Measurements from ENCODE around the gene KRTAP10-7. TPM values are rescaled to one million over a fixed set of nuclear protein-coding genes. Genes with fewer than 3 reads are reported as not detected.

The KRTAP10-7 gene
- total and polyA plus RNA-seq, 9 of the 15 experiments (the other 6 are each of a cell fraction or from before 2014, with no cell fraction given): not detected

DNA sequence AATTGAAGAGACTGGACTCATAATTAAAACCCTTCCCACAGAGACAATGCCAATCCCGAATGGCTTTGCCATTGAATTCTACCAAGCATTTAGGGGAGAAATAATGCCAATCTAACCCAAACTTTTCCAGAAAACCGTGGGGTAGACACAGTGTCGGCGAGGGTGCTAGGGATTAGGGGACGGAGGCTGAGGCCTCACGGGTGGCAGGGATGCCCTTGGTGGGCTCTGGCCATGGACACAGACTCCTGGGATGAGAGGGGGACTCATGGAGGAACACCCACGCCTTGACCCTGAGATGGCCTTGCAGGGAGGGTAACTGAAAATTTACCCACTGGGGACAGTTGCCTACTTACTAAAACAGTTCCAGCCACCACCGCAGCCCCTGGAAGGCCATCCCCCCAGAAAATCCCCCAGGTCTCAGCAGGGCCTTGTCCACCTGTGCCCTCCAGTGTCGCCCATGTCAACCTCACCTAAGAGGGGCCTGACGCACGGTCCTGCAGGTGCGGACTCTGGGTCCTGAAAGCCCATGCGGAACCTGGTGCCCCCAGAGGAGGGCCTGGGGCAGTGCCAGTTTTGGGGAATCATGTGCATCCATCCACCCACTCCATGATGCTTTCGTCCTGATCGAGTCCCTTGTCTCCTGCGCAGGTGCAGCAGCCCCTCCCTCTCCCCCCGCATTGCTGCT lies 21.9 kb upstream of the KRTAP10-7 start:
- TF ChIP-seq, protein P1, sequence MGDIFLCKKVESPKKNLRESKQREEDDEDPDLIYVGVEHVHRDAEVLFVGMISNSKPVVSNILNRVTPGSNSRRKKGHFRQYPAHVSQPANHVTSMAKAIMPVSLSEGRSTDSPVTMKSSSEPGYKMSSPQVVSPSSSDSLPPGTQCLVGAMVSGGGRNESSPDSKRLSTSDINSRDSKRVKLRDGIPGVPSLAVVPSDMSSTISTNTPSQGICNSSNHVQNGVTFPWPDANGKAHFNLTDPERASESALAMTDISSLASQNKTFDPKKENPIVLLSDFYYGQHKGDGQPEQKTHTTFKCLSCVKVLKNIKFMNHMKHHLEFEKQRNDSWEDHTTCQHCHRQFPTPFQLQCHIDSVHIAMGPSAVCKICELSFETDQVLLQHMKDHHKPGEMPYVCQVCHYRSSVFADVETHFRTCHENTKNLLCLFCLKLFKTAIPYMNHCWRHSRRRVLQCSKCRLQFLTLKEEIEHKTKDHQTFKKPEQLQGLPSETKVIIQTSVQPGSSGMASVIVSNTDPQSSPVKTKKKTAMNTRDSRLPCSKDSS (IDR thresholded peaks at IDR 0.05; ENCODE audit: low read depth, partially characterized antibody): no peak
- TF ChIP-seq ZFP30 (CRISPR knock-in tag; IDR thresholded peaks at IDR 0.05; ENCODE audit: borderline replicate concordance) (no peak), ZNF75A (CRISPR knock-in tag; IDR thresholded peaks at IDR 0.05) (no peak), ZSCAN29 (IDR thresholded peaks at IDR 0.05) (no peak), MIER1 (IDR thresholded peaks at IDR 0.05; ENCODE audit: low read depth) (no peak), ZNF699 (CRISPR knock-in tag; IDR thresholded peaks at IDR 0.05; ENCODE audit: insufficient replicate concordance) (no peak), CREBBP (IDR thresholded peaks at IDR 0.05; ENCODE audit: low read depth, low read length) (no peak), ZNF12 (CRISPR knock-in tag; IDR thresholded peaks at IDR 0.05) (no peak), GTF2E2 (tag; IDR thresholded peaks at IDR 0.05) (no peak), BRCA1 (IDR thresholded peaks at IDR 0.05) (no peak), BRCA1 (CRISPR knock-in tag; IDR thresholded peaks at IDR 0.05) (no peak), FOXM1 (IDR thresholded peaks at IDR 0.05; ENCODE audit: low read depth) (no peak), FOXM1 (CRISPR knock-in tag; IDR thresholded peaks at IDR 0.05; ENCODE audit: low read depth) (no peak), U2AF1 (optimal IDR thresholded peaks at IDR 0.05; ENCODE audit: low read depth, low read length) (no peak), HDAC8 (tag; IDR thresholded peaks at IDR 0.05) (no peak), ERF (CRISPR knock-in tag; IDR thresholded peaks at IDR 0.05) (no peak), CBX8 (IDR thresholded peaks at IDR 0.05; ENCODE audit: borderline replicate concordance, extremely low read depth, low read depth, low read length, poor library complexity, severe bottlenecking) (no peak)
- TF ChIP-seq, protein P2, sequence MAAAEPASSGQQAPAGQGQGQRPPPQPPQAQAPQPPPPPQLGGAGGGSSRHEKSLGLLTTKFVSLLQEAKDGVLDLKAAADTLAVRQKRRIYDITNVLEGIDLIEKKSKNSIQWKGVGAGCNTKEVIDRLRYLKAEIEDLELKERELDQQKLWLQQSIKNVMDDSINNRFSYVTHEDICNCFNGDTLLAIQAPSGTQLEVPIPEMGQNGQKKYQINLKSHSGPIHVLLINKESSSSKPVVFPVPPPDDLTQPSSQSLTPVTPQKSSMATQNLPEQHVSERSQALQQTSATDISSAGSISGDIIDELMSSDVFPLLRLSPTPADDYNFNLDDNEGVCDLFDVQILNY (CRISPR knock-in tag; IDR thresholded peaks at IDR 0.05): no peak
- Histone ChIP-seq H3K9me3 (replicated peaks; ENCODE audit: control insufficient read depth, insufficient read depth, low read depth, low read length) (peaks cover 3% of the 10 kb centered on the region), H3K27me3 (ENCODE audit: control insufficient read depth in 2 of 2, insufficient read depth in 2 of 2, low read length in 2 of 2) (peaks cover 0 to 30% of the 10 kb centered on the region in 2 experiments; a peak in 3 of 5 replicates), H4K20me1 (replicated peaks; ENCODE audit: control insufficient read depth, insufficient read depth, low read length) (no peaks in the 10 kb centered on the region), H3K9ac (ENCODE audit: insufficient read depth in 1 of 2, low read depth in 2 of 2, low read length in 2 of 2) (no peak overlapping the region), H3K4me3 (no peak overlapping the region), H3K36me3 (ENCODE audit: control insufficient read depth, insufficient read depth, low read length) (no peaks in the 10 kb centered on the region), H3K27ac (ENCODE audit: extremely low read depth, low read depth, low read length) (no peak overlapping the region), H3K79me2 (ENCODE audit: control insufficient read depth, insufficient read depth, low read length) (no peaks in the 10 kb centered on the region), H3K4me1 (replicated peaks in 1 of 2; ENCODE audit: control insufficient read depth in 2 of 2, insufficient read depth in 2 of 2, low read length in 2 of 2) (peaks cover 0 to 4% of the 10 kb centered on the region in 2 experiments; a peak in 2 of 5 replicates), H3K4me2 (ENCODE audit: insufficient read depth, low read length) (no peak overlapping the region), H2AFZ (ENCODE audit: low read depth, low read length) (no peak overlapping the region), H3K9me1 (ENCODE audit: control insufficient read depth, insufficient read depth, low read length) (no peaks in the 10 kb centered on the region)
- DNase-seq (ENCODE audit: extremely low read depth in 1 of 4, low spot score in 3 of 4): no peak
- ATAC-seq: no peak
- in situ Hi-C loops (cut with MboI) (no loop called here), intact Hi-C loops (cut with micrococcal nuclease) (no loop called here)
- CTCF ChIA-PET (ENCODE audit: low intra/inter-chr PET ratio): no interaction called here
- no TSS peak for BruUV-seq (replicated peaks)
- POLR2A ChIA-PET: no interaction called here
- no peak for FAIRE-seq
- 5% methylated on average over 15 of the region's 17 CpGs for WGBS (ENCODE audit: insufficient coverage, low coverage, missing lambda C conversion rate)
